ENCODE results near the gene MCC.

The MCC gene

DNA sequence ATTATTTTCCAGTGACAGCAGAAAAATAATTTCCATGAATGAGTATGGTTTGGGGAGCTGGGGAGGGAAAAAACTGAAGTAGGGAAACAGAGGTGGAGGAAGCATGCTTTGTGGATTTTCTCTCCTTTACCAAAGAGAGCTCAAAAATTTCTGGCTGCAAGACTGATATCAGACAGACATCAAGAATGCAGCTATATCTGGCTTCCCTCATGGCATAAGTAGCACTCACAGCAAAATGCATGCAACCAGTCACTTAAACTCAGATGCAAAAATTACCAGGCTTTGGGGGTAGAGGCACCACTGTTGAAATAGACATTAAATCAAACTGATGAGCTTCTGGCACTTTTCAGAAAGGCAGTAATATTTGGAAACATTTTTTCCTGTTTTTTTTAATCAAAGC is 250.4 kb downstream of the MCC start:
- ChIA-PET CTCF (no interaction called here), POLR2A (no interaction called here)
- TF ChIP-seq SP2 (tag by site-specific recombination; IDR thresholded peaks at IDR 0.05) (no peak), ZNF140 (tag by site-specific recombination; IDR thresholded peaks at IDR 0.05) (no peak), ZNF76 (tag by site-specific recombination; IDR thresholded peaks at IDR 0.05; ENCODE audit: borderline replicate concordance, low read depth) (no peak), ZNF184 (tag by site-specific recombination; IDR thresholded peaks at IDR 0.05) (no peak), ZNF555 (tag by site-specific recombination; conservative IDR thresholded peaks at IDR 0.05) (no peak), ZBTB44 (tag by site-specific recombination; IDR thresholded peaks at IDR 0.05) (peak; percentile 58; the same call in 1 of the 2 replicates)
- no peak overlapping the region for H3K4me3 ChIP-seq (ENCODE audit: low read depth, low read length)
- H3K36me3 ChIP-seq (ENCODE audit: control insufficient read depth in 2 of 2, insufficient read depth in 1 of 2, low read length in 2 of 2): no peaks in the 10 kb centered on the region
- H3K9me3 ChIP-seq (ENCODE audit: control insufficient read depth, insufficient read depth, low read depth, low read length): no peaks in the 10 kb centered on the region
- H3K27ac ChIP-seq (ENCODE audit: extremely low read depth, low read depth, low read length): no peak overlapping the region
- peaks cover 46% of the 10 kb centered on the region for H3K4me1 ChIP-seq (ENCODE audit: control insufficient read depth, insufficient read depth, low read length)

DNA sequence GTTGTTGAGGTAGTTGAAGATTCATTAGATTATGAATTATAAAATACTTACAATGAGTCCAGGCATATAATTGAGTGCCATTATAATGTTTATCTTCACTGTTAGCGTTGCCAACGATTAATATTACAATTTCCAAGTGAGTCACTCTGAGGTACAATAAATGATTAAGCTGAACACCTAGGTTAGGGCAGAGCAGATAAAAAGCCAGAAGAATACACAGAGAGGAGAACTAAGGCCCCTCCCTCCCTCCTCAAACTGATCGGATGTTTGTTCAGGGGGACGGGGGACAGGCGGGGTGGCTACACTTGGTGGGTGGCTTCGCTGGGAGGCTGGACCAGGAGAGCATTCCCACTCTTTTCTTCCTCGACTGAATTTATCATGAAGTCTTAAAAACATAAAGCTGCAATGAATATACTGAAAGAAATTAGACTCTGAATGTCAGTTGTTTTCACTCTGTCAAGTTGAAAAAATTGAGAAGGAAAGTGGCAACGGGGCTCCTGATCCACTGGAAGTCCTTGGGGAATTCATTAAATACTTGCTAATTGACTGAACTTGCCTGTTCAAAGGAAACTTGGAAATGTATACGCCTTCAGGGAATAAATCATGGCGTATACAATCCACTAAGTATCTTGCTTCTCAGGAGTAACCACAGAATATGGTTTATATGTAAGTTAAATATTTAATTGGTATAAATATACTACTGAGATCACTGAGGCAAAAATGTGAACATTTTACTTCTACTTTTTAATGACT is 251.5 kb downstream of the MCC start:
- CTCF ChIA-PET: interaction anchor here (0.6 kb wide), 2 partner anchors 14 to 31 kb away, joined by 3 read pairs; no protein-coding TSS in a partner anchor
- POLR2A ChIA-PET: no interaction called here
- peaks cover 53% of the 10 kb centered on the region for H3K4me1 ChIP-seq (ENCODE audit: control insufficient read depth, insufficient read depth, low read length)
- no peaks in the 10 kb centered on the region for H3K36me3 ChIP-seq (ENCODE audit: control insufficient read depth in 2 of 2, insufficient read depth in 1 of 2, low read length in 2 of 2)
- H3K4me3 ChIP-seq (ENCODE audit: low read depth, low read length): no peak overlapping the region
- no peaks in the 10 kb centered on the region for H3K9me3 ChIP-seq (ENCODE audit: control insufficient read depth, insufficient read depth, low read depth, low read length)
- H3K27ac ChIP-seq (ENCODE audit: extremely low read depth, low read depth, low read length): no peak overlapping the region
- TF ChIP-seq ZNF366 (tag by site-specific recombination; conservative IDR thresholded peaks at IDR 0.05) (0 out of 2 replicates have a peak, but pooled peaks have one; percentile 18), ZNF704 (tag by site-specific recombination; IDR thresholded peaks at IDR 0.05) (no peak), OSR2 (tag by site-specific recombination; IDR thresholded peaks at IDR 0.05) (peak; percentile 75), ELK4 (IDR thresholded peaks at IDR 0.05; ENCODE audit: borderline replicate concordance, low read depth, low read length) (no peak), ZNF707 (tag by site-specific recombination; IDR thresholded peaks at IDR 0.05) (no peak), TCF7L2 (IDR thresholded peaks at IDR 0.05; ENCODE audit: borderline replicate concordance, low read depth, low read length) (peak; percentile 48; the same call in 1 of the 2 replicates), PRDM6 (tag by site-specific recombination; IDR thresholded peaks at IDR 0.05) (peak; percentile 64; the same call in 1 of the 2 replicates), ZNF518A (tag by site-specific recombination; conservative IDR thresholded peaks at IDR 0.05; ENCODE audit: low read depth) (no peak)
- TF ChIP-seq, protein P1, sequence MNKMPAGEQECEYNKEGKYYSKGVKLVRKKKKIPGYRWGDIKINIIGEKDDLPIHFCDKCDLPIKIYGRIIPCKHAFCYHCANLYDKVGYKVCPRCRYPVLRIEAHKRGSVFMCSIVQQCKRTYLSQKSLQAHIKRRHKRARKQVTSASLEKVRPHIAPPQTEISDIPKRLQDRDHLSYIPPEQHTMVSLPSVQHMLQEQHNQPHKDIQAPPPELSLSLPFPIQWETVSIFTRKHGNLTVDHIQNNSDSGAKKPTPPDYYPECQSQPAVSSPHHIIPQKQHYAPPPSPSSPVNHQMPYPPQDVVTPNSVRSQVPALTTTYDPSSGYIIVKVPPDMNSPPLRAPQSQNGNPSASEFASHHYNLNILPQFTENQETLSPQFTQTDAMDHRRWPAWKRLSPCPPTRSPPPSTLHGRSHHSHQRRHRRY (tag by site-specific recombination; IDR thresholded peaks at IDR 0.05): no peak
- TF ChIP-seq, protein P2, sequence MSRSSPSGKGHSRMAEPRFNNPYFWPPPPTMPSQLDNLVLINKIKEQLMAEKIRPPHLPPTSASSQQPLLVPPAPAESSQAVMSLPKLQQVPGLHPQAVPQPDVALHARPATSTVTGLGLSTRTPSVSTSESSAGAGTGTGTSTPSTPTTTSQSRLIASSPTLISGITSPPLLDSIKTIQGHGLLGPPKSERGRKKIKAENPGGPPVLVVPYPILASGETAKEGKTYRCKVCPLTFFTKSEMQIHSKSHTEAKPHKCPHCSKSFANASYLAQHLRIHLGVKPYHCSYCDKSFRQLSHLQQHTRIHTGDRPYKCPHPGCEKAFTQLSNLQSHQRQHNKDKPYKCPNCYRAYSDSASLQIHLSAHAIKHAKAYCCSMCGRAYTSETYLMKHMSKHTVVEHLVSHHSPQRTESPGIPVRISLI (tag by site-specific recombination; IDR thresholded peaks at IDR 0.05): no peak
